ENCODE data around the gene ERBB4.

Gene ERBB4

DNA sequence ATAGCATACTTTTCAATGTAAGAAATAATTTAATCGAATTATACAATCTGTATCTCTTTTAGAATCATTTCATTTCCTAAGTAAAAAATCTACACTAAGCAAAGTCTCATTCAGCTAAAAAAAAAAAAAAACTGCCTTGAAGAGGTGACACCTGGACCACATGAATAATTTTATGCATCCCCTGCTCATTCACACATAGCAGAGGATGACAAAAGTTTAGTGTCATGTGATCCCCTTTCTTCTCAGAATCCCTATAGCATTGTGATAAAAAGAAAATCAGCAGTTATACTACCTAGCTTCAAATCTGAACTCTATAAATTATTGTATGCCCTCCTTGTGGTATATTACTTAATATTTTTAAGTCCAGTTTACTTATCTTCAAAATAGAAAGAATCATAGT, 603.8 kb downstream of the ERBB4 start:
- Histone ChIP-seq H3K4me1 (ENCODE audit: control insufficient read depth, insufficient read depth, low read length) (no peaks in the 10 kb centered on the region; the same call in 1 of the 2 replicates), H3K36me3 (ENCODE audit: control insufficient read depth, insufficient read depth, low read length) (no peaks in the 10 kb centered on the region), H3K4me3 (ENCODE audit: low read depth, low read length) (no peak overlapping the region), H3K27ac (ENCODE audit: low read depth, low read length) (no peak overlapping the region), H3K27me3 (ENCODE audit: control insufficient read depth, insufficient read depth, low read length) (no peaks in the 10 kb centered on the region), H3K9ac (ENCODE audit: low read depth, low read length) (no peak overlapping the region), H3K9me3 (ENCODE audit: control insufficient read depth, insufficient read depth, low read length) (no peaks in the 10 kb centered on the region)

DNA sequence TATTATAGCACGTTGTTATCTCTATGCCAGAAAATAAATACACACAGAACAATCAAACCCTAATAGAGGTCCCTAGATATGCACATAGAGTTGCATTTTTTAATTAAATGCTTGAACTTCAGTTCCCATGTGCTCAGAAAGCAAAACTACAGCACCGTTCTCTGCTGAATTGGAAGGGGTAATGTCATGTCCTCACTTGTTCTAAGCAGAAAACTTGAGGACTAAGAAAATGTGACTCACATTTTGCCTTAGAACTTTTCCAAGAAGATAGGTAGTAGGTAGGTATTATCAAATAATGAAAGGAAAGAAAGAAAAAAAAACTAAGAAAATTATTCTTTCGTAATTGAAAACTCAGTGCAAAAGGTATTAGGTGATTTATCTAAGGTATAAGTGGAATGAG, 607.3 kb downstream of the ERBB4 start:
- no peak overlapping the region for H3K9ac ChIP-seq (ENCODE audit: low read depth, low read length)
- H3K27ac ChIP-seq (ENCODE audit: low read depth, low read length), result no peak overlapping the region
- no peak overlapping the region for H3K4me3 ChIP-seq (ENCODE audit: low read depth, low read length)
- no peaks in the 10 kb centered on the region for H3K9me3 ChIP-seq (ENCODE audit: control insufficient read depth, insufficient read depth, low read length)
- H3K4me1 ChIP-seq (ENCODE audit: control insufficient read depth, insufficient read depth, low read length), result no peaks in the 10 kb centered on the region; the same call in 1 of the 2 replicates
- no peaks in the 10 kb centered on the region for H3K36me3 ChIP-seq (ENCODE audit: control insufficient read depth, insufficient read depth, low read length)
- H3K27me3 ChIP-seq (ENCODE audit: control insufficient read depth, insufficient read depth, low read length), result no peaks in the 10 kb centered on the region

DNA sequence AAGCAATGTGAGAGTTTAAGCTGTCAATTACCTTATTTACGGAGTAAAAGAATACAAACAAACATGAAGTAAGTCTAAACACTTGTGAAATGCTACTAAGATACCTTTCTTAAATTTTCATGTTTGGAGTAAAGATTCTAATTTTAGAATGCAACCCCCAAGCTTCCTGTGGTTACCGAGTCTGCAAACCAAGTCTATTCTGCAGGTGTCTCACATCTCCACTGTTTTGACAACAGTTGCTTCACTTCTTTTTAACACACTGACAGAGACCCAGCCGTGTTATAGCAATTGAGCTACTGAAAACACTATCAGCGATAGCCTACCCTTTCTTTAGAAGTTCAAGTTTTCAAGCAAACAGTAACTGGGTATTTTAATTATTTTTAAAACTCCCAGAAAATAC, 608.3 kb downstream of the ERBB4 start:
- H3K27ac ChIP-seq (ENCODE audit: low read depth, low read length), result no peak overlapping the region
- no peaks in the 10 kb centered on the region for H3K9me3 ChIP-seq (ENCODE audit: control insufficient read depth, insufficient read depth, low read length)
- no peak overlapping the region for H3K9ac ChIP-seq (ENCODE audit: low read depth, low read length)
- no peaks in the 10 kb centered on the region for H3K36me3 ChIP-seq (ENCODE audit: control insufficient read depth, insufficient read depth, low read length)
- H3K4me1 ChIP-seq (ENCODE audit: control insufficient read depth, insufficient read depth, low read length), result no peaks in the 10 kb centered on the region; the same call in 1 of the 2 replicates
- H3K27me3 ChIP-seq (ENCODE audit: control insufficient read depth, insufficient read depth, low read length), result no peaks in the 10 kb centered on the region
- no peak overlapping the region for H3K4me3 ChIP-seq (ENCODE audit: low read depth, low read length)

DNA sequence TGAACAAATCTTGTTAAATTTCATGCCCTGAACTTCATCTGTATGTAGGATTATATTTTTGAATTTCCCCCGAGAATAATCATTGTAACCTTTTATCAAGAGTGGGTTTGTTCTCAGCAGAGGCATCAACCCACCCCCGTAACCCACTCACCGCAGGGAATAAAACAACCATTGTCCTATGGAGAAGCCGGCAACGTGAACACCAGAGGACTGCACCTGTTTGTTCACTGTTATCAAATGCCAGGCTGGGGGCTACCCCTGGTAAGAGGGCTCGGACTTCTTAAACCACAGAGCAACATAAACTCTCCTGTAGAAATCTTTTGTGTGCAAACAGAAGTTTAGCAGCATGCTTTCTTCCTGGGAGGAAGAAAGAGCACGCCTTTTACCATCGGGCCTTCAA, 610.4 kb downstream of the ERBB4 start:
- Histone ChIP-seq H3K27ac (ENCODE audit: low read depth, low read length) (no peak overlapping the region), H3K9me3 (ENCODE audit: control insufficient read depth, insufficient read depth, low read length) (no peaks in the 10 kb centered on the region), H3K4me1 (ENCODE audit: control insufficient read depth, insufficient read depth, low read length) (peaks cover under 1% of the 10 kb centered on the region; the same call in 1 of the 2 replicates), H3K4me3 (ENCODE audit: low read depth, low read length) (no peak overlapping the region), H3K9ac (ENCODE audit: low read depth, low read length) (no peak overlapping the region), H3K36me3 (ENCODE audit: control insufficient read depth, insufficient read depth, low read length) (no peaks in the 10 kb centered on the region), H3K27me3 (ENCODE audit: control insufficient read depth, insufficient read depth, low read length) (no peaks in the 10 kb centered on the region)

DNA sequence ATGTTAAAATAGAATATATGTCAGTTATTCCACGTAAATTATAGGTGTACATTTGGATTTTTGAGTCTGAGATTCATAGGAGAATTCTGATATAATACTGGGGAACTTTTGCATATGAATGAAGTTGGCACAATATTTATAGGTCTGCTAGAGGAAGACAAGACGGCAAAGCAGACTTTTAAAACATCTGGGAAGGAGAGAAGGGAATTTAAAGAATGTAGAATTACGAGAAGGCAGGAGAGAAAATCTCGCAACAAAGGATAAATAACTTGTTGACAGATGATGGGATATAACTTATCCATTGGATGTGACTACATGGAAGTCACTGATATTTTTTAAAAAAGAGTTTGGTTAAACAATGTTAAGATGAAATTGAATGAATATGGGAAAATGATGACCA, 615.6 kb downstream of the ERBB4 start:
- H3K9ac ChIP-seq (ENCODE audit: low read depth, low read length), result no peak overlapping the region
- H3K4me3 ChIP-seq (ENCODE audit: low read depth, low read length), result no peak overlapping the region
- no peaks in the 10 kb centered on the region for H3K27me3 ChIP-seq (ENCODE audit: control insufficient read depth, insufficient read depth, low read length)
- H3K36me3 ChIP-seq (ENCODE audit: control insufficient read depth, insufficient read depth, low read length), result no peaks in the 10 kb centered on the region
- no peaks in the 10 kb centered on the region for H3K9me3 ChIP-seq (ENCODE audit: control insufficient read depth, insufficient read depth, low read length)
- no peak overlapping the region for H3K27ac ChIP-seq (ENCODE audit: low read depth, low read length)
- H3K4me1 ChIP-seq (ENCODE audit: control insufficient read depth, insufficient read depth, low read length), result peaks cover 14% of the 10 kb centered on the region; the same call in 1 of the 2 replicates

DNA sequence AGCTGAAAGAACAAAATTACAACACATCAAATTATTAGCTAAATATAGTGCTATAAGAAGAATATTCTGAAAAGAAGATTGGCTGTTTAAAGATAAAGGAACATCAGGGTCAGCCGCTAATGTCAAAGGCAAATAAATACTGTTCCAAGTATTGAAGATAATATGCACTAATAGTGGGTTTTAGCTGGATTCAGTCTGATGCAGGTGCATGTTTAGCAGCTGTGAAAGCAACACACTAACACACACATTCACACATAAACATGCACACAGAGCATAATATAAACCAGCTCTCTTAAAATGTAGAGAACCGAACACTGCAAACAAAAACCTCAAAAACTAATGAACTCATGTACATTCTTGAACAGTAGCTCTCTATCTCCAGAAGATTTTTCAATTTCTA, 634.6 kb downstream of the ERBB4 start:
- no peaks in the 10 kb centered on the region for H3K9me3 ChIP-seq (ENCODE audit: control insufficient read depth, insufficient read depth, low read length)
- H3K4me3 ChIP-seq (ENCODE audit: low read depth, low read length), result no peak overlapping the region
- no peak overlapping the region for H3K9ac ChIP-seq (ENCODE audit: low read depth, low read length)
- H3K27me3 ChIP-seq (ENCODE audit: control insufficient read depth, insufficient read depth, low read length), result no peaks in the 10 kb centered on the region
- H3K4me1 ChIP-seq (ENCODE audit: control insufficient read depth, insufficient read depth, low read length), result no peaks in the 10 kb centered on the region
- H3K27ac ChIP-seq (ENCODE audit: low read depth, low read length), result no peak overlapping the region
- no peaks in the 10 kb centered on the region for H3K36me3 ChIP-seq (ENCODE audit: control insufficient read depth, insufficient read depth, low read length)

DNA sequence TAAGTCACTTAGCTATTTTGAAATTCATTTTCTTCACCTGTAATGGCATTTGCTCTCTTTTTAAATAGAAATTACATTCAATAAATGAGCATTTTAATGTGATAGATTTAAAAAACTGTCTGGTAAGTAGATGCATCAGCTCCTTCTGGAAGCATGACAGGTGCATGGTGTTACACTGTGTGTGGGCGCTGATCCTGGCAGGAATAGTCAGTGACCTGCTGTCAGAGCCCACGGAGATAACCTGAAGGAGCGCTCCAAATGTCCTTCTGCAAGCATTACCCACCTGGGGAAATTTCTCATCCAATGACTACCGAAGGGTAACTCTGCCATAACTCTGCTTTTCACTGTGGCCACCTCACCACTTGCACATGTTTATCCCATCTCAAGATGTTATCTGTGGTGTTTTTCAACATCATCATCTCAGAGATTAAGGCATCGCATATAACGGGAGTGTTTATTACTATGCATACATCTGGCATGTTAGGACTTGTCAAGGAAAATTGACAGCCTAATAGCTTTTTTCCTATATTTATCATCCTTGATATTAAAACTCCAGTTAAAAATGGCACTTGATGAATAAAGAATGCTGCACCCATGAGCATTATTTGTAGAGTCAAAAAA, 637.3 kb downstream of the ERBB4 start:
- no peaks in the 10 kb centered on the region for H3K9me3 ChIP-seq (ENCODE audit: control insufficient read depth, insufficient read depth, low read length)
- no peak overlapping the region for H3K4me3 ChIP-seq (ENCODE audit: low read depth, low read length)
- H3K9ac ChIP-seq (ENCODE audit: low read depth, low read length), result no peak overlapping the region
- H3K36me3 ChIP-seq (ENCODE audit: control insufficient read depth, insufficient read depth, low read length), result no peaks in the 10 kb centered on the region
- no peaks in the 10 kb centered on the region for H3K27me3 ChIP-seq (ENCODE audit: control insufficient read depth, insufficient read depth, low read length)
- no peak overlapping the region for H3K27ac ChIP-seq (ENCODE audit: low read depth, low read length)
- no peaks in the 10 kb centered on the region for H3K4me1 ChIP-seq (ENCODE audit: control insufficient read depth, insufficient read depth, low read length)

DNA sequence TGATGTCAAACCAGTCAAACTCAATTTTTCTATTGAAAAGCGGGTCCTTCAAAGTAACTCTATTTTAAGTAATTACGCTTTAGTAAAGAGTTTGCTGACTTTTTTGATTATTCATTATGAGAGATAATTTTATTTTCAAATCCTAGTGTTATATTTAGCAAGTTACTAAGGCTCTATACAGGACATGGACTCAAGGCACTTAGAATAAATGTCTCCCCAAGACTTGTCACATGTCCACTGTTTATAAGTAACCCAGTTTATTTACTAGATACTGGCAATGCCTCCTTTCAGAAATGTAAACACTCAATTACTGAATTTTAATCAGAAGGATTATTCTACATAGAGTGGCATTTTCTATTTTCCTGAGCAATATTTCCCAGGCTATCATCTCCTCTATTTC, 638.1 kb downstream of the ERBB4 start:
- Histone ChIP-seq H3K27me3 (ENCODE audit: control insufficient read depth, insufficient read depth, low read length) (no peaks in the 10 kb centered on the region), H3K27ac (ENCODE audit: low read depth, low read length) (no peak overlapping the region), H3K9me3 (ENCODE audit: control insufficient read depth, insufficient read depth, low read length) (no peaks in the 10 kb centered on the region), H3K9ac (ENCODE audit: low read depth, low read length) (no peak overlapping the region), H3K4me3 (ENCODE audit: low read depth, low read length) (no peak overlapping the region), H3K36me3 (ENCODE audit: control insufficient read depth, insufficient read depth, low read length) (no peaks in the 10 kb centered on the region), H3K4me1 (ENCODE audit: control insufficient read depth, insufficient read depth, low read length) (no peaks in the 10 kb centered on the region)

DNA sequence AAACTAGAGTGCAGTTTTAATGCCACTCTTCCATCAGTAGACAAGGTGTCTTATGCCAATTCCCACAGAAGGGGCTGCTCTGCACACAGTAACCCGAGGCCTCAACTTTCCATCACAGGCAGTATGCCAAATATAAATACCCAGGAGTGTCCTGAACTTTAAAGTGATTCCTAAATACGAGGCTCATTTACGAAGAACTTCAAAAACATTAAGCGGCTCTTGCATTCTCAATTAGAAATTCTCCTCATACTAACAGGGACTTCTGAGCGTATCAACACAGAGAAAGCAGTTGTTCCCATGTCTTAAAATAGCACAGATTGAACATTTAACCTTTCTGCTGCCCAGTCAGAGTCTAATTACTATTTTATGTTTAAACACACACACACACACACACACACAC, 638.6 kb downstream of the ERBB4 start:
- no peaks in the 10 kb centered on the region for H3K36me3 ChIP-seq (ENCODE audit: control insufficient read depth, insufficient read depth, low read length)
- H3K27ac ChIP-seq (ENCODE audit: low read depth, low read length), result no peak overlapping the region
- no peaks in the 10 kb centered on the region for H3K4me1 ChIP-seq (ENCODE audit: control insufficient read depth, insufficient read depth, low read length)
- H3K4me3 ChIP-seq (ENCODE audit: low read depth, low read length), result no peak overlapping the region
- no peak overlapping the region for H3K9ac ChIP-seq (ENCODE audit: low read depth, low read length)
- no peaks in the 10 kb centered on the region for H3K27me3 ChIP-seq (ENCODE audit: control insufficient read depth, insufficient read depth, low read length)
- no peaks in the 10 kb centered on the region for H3K9me3 ChIP-seq (ENCODE audit: control insufficient read depth, insufficient read depth, low read length)

DNA sequence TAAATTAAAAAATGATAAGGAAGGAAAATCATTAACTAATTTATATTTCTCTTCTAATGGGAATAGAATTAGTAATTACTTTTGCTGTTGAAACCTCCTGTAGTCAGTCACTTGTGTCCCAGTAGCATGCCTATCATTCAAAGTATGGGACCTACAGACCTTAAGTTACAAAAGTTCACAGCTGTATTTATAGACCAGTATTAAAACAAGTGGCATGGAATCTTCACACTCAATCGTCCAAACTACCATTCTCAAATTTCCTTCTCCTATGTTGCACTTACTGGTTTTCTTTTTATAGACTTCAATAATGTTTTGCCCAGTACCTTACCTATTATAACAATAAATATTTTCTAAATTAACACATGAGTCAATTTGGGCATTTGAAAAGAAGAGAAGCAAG, 639.9 kb downstream of the ERBB4 start:
- no peaks in the 10 kb centered on the region for H3K9me3 ChIP-seq (ENCODE audit: control insufficient read depth, insufficient read depth, low read length)
- H3K9ac ChIP-seq (ENCODE audit: low read depth, low read length), result no peak overlapping the region

DNA sequence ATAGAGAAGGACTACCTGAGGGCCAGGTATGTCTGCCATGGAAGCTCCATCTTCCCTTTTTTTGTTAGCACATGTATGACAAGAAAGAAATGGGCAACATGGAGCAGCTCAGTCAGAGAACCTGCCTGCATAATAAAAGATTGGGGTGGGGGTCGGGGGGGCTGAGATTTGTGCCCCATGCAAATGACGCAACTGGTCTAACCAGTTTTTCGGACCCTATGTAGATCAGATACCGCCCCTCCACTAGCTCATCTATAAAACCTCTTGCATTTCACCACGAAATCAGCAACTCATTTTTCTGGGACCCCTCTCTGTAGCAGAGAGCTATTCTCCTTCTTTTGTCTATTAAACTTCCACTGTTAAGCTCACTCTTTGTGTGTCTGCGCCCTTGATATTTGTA, 657.2 kb downstream of the ERBB4 start:
- Histone ChIP-seq H3K27me3 (ENCODE audit: control insufficient read depth, insufficient read depth, low read length) (no peaks in the 10 kb centered on the region), H3K9me3 (ENCODE audit: control insufficient read depth, insufficient read depth, low read length) (no peaks in the 10 kb centered on the region), H3K27ac (ENCODE audit: low read depth, low read length) (no peak overlapping the region), H3K9ac (ENCODE audit: low read depth, low read length) (no peak overlapping the region), H3K36me3 (ENCODE audit: control insufficient read depth, insufficient read depth, low read length) (no peaks in the 10 kb centered on the region), H3K4me3 (ENCODE audit: low read depth, low read length) (no peak overlapping the region), H3K4me1 (ENCODE audit: control insufficient read depth, insufficient read depth, low read length) (peaks cover 11% of the 10 kb centered on the region)

More for the DNA sequence above, 639.9 kb downstream of the ERBB4 start:
- H3K4me1 ChIP-seq (ENCODE audit: control insufficient read depth, insufficient read depth, low read length), result no peaks in the 10 kb centered on the region
- no peaks in the 10 kb centered on the region for H3K27me3 ChIP-seq (ENCODE audit: control insufficient read depth, insufficient read depth, low read length)
- H3K27ac ChIP-seq (ENCODE audit: low read depth, low read length), result no peak overlapping the region
- H3K4me3 ChIP-seq (ENCODE audit: low read depth, low read length), result no peak overlapping the region
- H3K36me3 ChIP-seq (ENCODE audit: control insufficient read depth, insufficient read depth, low read length), result no peaks in the 10 kb centered on the region

Data from HUES48 (cell line).